Calu3 (cell line): ENCODE measurements around the gene CCDC174. TPM values are rescaled to one million over a fixed set of nuclear protein-coding genes. Genes with fewer than 3 reads are reported as not detected.

Source experiments
- BruUV-seq: library from RNA; stranded (reverse); fragments of 400-500 nt; replicated peaks from 2 replicates; lab custom pipeline; 2021; lab: Mats Ljungman, UMichigan
- CTCF ChIA-PET: fragments of 300-600 bp; sonication (Branson Sonifier 250); formaldehyde crosslinking; loops from one replicate; lab custom pipeline; 2022; ENCODE audit warnings: antibody characterized with exemption; lab: Charles Lee
- DNase-seq: peaks from one replicate; pipeline ENCODE4 v3.0.0; 2022
- H3K27ac Mint-ChIP-seq: one replicate; pipeline ENCODE4 v1.8.0; 2022; ENCODE audit warnings: mixed read lengths; ENCODE audit not compliant: unreplicated experiment
- H3K27me3 Mint-ChIP-seq: one replicate; pipeline ENCODE4 v1.8.0; 2022; ENCODE audit warnings: mixed read lengths; ENCODE audit not compliant: unreplicated experiment
- H3K36me3 Mint-ChIP-seq: one replicate; pipeline ENCODE4 v1.8.0; 2022; ENCODE audit warnings: mild to moderate bottlenecking, moderate library complexity, mixed read lengths; ENCODE audit not compliant: insufficient read depth, unreplicated experiment
- H3K4me1 Mint-ChIP-seq: one replicate; pipeline ENCODE4 v1.8.0; 2022; ENCODE audit warnings: mild to moderate bottlenecking, low read depth, mixed read lengths; ENCODE audit not compliant: unreplicated experiment
- H3K4me3 Mint-ChIP-seq: one replicate; pipeline ENCODE4 v1.8.0; 2022; ENCODE audit warnings: mild to moderate bottlenecking, low read depth, moderate library complexity, mixed read lengths; ENCODE audit not compliant: unreplicated experiment
- H3K9me3 Mint-ChIP-seq: one replicate; pipeline ENCODE4 v1.8.0; 2022; ENCODE audit warnings: low read depth, mixed read lengths; ENCODE audit not compliant: unreplicated experiment
- CTCF ChIP-seq: fragments of 200-600 bp; IDR thresholded peaks from one replicate; pipeline ENCODE4 v1.8.0; 2022; ENCODE audit warnings: antibody characterized with exemption; ENCODE audit not compliant: unreplicated experiment
- intact Hi-C: fragments of 100-400 bp; cut with micrococcal nuclease; formaldehyde crosslinking; loops from one replicate; pipeline ENCODE4 v1.10.0; 2022; ENCODE audit not compliant: unreplicated experiment
- total RNA-seq: library from RNA; stranded (reverse); gene quantifications from 2 replicates; pipeline ENCODE4 v1.2.3, GENCODE V29; 2022

CCDC174 gene
- total RNA-seq, 1 experiment from 2014 or later: 17.9 TPM

- BruUV-seq: no TSS peak
- TF ChIP-seq CTCF: no peak
- CTCF ChIA-PET: no interaction called here
- no peak overlapping the region for H3K4me3 Mint-ChIP-seq
- peaks cover 10% of the 10 kb centered on the region for H3K4me1 Mint-ChIP-seq
- H3K9me3 Mint-ChIP-seq: no peaks in the 10 kb centered on the region
- H3K36me3 Mint-ChIP-seq: no peaks in the 10 kb centered on the region
- H3K27ac Mint-ChIP-seq: no peak overlapping the region
- intact Hi-C loops: no loop called here
- no peak for DNase-seq
- H3K27me3 Mint-ChIP-seq: peaks cover 85% of the 10 kb centered on the region
Observed at GRCh38 chr3:14609506-14609905, 42.1 kb upstream of the CCDC174 start.

GRCh38 chr3:14609941-14610340, 41.6 kb upstream of the CCDC174 start:
- Mint-ChIP-seq H3K4me1 (peaks cover 10% of the 10 kb centered on the region), H3K9me3 (no peaks in the 10 kb centered on the region), H3K36me3 (no peaks in the 10 kb centered on the region), H3K4me3 (no peak overlapping the region), H3K27ac (no peak overlapping the region), H3K27me3 (peaks cover 81% of the 10 kb centered on the region)
- CTCF ChIA-PET: no interaction called here
- no peak for TF ChIP-seq CTCF
- intact Hi-C loops: no loop called here
- DNase-seq: no peak
- no TSS peak for BruUV-seq

GRCh38 chr3:14614189-14614588, 37.4 kb upstream of the CCDC174 start:
- Mint-ChIP-seq H3K9me3 (peaks cover 2% of the 10 kb centered on the region), H3K4me1 (no peaks in the 10 kb centered on the region), H3K4me3 (no peak overlapping the region), H3K27ac (no peak overlapping the region), H3K27me3 (peaks cover 71% of the 10 kb centered on the region), H3K36me3 (no peaks in the 10 kb centered on the region)
- no peak for DNase-seq
- no peak for TF ChIP-seq CTCF
- CTCF ChIA-PET: no interaction called here
- intact Hi-C loops: no loop called here
- BruUV-seq: no TSS peak

- no peak for TF ChIP-seq CTCF
- H3K9me3 Mint-ChIP-seq: peaks cover 3% of the 10 kb centered on the region
- no peaks in the 10 kb centered on the region for H3K36me3 Mint-ChIP-seq
- DNase-seq: no peak
- peaks cover 71% of the 10 kb centered on the region for H3K27me3 Mint-ChIP-seq
- no peaks in the 10 kb centered on the region for H3K4me1 Mint-ChIP-seq
- H3K27ac Mint-ChIP-seq: no peak overlapping the region
- H3K4me3 Mint-ChIP-seq: no peak overlapping the region
- CTCF ChIA-PET: no interaction called here
- intact Hi-C loops: no loop called here
- BruUV-seq: no TSS peak
Observed at GRCh38 chr3:14614862-14615261, 36.7 kb upstream of the CCDC174 start.
